Bronchial epithelial cell (primary cell): ENCODE measurements around the gene RPS15. TPM values are rescaled to one million over a fixed set of nuclear protein-coding genes. Genes with fewer than 3 reads are reported as not detected.

ENCODE experiments used
- DNase-seq: peaks from one replicate; pipeline ENCODE4 v3.0.0-alpha.2; 2010; ENCODE audit warnings: low read depth
- FAIRE-seq: peaks from 2 replicates; lab custom pipeline; 2011; peaks lifted over from hg19 to GRCh38; lab: Jason Lieb, UNC
- H3K27me3 ChIP-seq: 2 replicates; pipeline ENCODE4 v1.5.1; 2011; ENCODE audit warnings: low read length; ENCODE audit not compliant: control insufficient read depth, insufficient read depth
- H3K36me3 ChIP-seq: 2 replicates; pipeline ENCODE4 v1.5.1; 2011; ENCODE audit warnings: low read length; ENCODE audit not compliant: control insufficient read depth, insufficient read depth
- H3K4me3 ChIP-seq: 2 replicates; pipeline ENCODE4 v1.5.1; 2011; ENCODE audit warnings: mild to moderate bottlenecking, low read depth, low read length, control low read depth
- CTCF ChIP-seq: IDR thresholded peaks from 2 replicates; pipeline ENCODE4 v1.5.1; 2011; ENCODE audit warnings: mild to moderate bottlenecking, moderate library complexity, low read length, control low read depth, inconsistent platforms; ENCODE audit not compliant: insufficient read depth, severe bottlenecking
- total RNA-seq: library from RNA; depleted of rRNA; stranded (reverse); fragments of >200 nt; gene quantifications from 2 replicates; pipeline ENCODE4 v1.2.1, GENCODE V29; 2014

RPS15 gene
- total RNA-seq, 1 donor from 2014 or later = 966 TPM

DNA sequence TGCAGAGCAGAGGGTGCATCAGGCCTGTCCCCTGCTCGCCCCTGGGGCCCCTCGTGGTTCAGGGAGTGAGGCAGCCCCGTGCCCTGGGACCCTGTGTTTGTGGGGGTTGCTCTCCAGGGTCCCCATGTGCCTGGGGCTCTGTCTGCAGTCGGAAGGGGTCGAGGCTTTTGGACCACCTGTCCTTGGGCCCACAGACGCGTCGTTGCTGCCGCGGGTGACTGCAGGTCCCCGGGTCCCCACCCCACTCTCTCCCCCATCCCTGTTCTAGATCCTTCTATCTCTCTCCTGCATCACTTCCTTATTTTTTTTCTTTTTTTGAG, 50.0 kb downstream of the RPS15 start:
- no peak overlapping the region for H3K4me3 ChIP-seq
- DNase-seq (no peak), FAIRE-seq (no peak)
- H3K36me3 ChIP-seq = no peaks in the 10 kb centered on the region
- no peak for TF ChIP-seq CTCF
- no peaks in the 10 kb centered on the region for H3K27me3 ChIP-seq

DNA sequence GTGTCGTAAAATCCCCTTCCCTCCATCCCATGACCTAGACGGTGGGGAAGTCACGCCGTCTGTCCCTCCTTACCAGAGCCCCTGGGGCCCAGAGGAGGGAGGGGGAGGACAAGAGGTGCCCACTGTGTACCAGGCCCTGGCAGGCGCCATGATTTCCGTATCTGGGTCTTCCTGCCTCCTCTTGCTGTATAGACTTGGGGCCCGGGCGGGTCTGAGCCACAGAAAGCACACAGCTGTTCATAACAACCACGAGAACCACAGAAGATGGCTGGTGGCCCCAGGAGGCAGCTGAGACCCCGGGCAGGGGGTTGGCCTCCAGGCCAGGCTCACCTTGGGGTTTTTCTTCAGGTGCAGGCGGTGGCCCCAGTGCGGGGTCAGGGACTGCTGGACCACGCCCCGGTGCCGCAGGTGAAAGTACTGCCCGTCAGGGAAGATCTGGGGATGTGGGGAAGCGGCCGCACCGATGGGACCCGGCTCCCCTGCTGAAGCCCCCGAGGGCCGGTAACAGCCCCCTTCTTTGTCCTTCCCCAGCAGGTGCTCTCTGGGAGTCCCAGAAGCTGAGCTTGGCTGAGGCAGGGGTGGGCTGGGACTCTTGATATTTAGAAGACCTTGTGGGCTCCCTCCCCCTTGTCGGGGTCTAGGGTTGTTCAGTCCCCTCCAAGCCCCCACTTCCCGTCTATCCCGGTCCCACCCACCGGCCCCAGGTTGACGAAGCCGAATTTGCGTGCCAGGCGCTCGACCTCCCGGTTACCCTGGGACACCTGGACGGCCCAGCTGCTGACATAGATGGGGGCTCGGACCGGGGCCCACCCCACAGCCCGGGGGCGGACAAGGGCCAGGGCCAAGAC, 51.5 kb downstream of the RPS15 start:
- no peak for FAIRE-seq
- H3K27me3 ChIP-seq = no peaks in the 10 kb centered on the region

More for the DNA sequence above, 51.5 kb downstream of the RPS15 start:
- no peak for DNase-seq
- no peaks in the 10 kb centered on the region for H3K36me3 ChIP-seq
- peak overlapping the region; percentile 60 for H3K4me3 ChIP-seq
- TF ChIP-seq CTCF = no peak

Other genes starting within 250 kb of the RPS15 start
- 110 and 117 TPM in 2 replicates for gene STK11, start 232.6 kb upstream of the RPS15 start, total RNA-seq
- 1.2 and 2.9 TPM in 2 replicates for gene CBARP, start 200.4 kb upstream of the RPS15 start, total RNA-seq
- gene ATP5F1D, start 196.6 kb upstream of the RPS15 start, total RNA-seq = 8.7 and 14.8 TPM in 2 replicates
- gene MIDN, start 189.8 kb upstream of the RPS15 start, total RNA-seq = 15.8 and 31.1 TPM in 2 replicates
- gene CIRBP, start 169.1 kb upstream of the RPS15 start, total RNA-seq = 317 and 370 TPM in 2 replicates
- 20.8 and 27.1 TPM in 2 replicates for gene FAM174C, start 162.9 kb upstream of the RPS15 start, total RNA-seq
- gene EFNA2, start 152.5 kb upstream of the RPS15 start, total RNA-seq = not detected in 2 replicates
- gene NDUFS7, start 54.5 kb upstream of the RPS15 start, total RNA-seq = 101 and 109 TPM in 2 replicates
- 6.8 and 9.7 TPM in 2 replicates for gene GAMT, start 36.9 kb upstream of the RPS15 start, total RNA-seq
- gene DAZAP1, start 30.8 kb upstream of the RPS15 start, total RNA-seq = 115 and 128 TPM in 2 replicates
- under 0.01 TPM in 2 replicates for gene APC2, start 11.7 kb downstream of the RPS15 start, total RNA-seq
- gene C19orf25, start 40.8 kb downstream of the RPS15 start, total RNA-seq = 24.7 and 33.3 TPM in 2 replicates
- gene PCSK4, start 52.0 kb downstream of the RPS15 start, total RNA-seq = 0.53 and 1.7 TPM in 2 replicates
- gene REEP6, start 52.8 kb downstream of the RPS15 start, total RNA-seq = 2.1 and 3.6 TPM in 2 replicates
- 1.8 and 3.6 TPM in 2 replicates for gene ADAMTSL5, start 74.6 kb downstream of the RPS15 start, total RNA-seq
- gene PLK5, start 85.7 kb downstream of the RPS15 start, total RNA-seq = not detected in 2 replicates
- 34.2 and 43.4 TPM in 2 replicates for gene MEX3D, start 129.9 kb downstream of the RPS15 start, total RNA-seq
- gene MBD3, start 154.5 kb downstream of the RPS15 start, total RNA-seq = 64.3 and 75.3 TPM in 2 replicates
- 43.4 and 113 TPM in 2 replicates for gene UQCR11, start 167.1 kb downstream of the RPS15 start, total RNA-seq
- gene TCF3, start 214.2 kb downstream of the RPS15 start, total RNA-seq = 68.2 and 84.5 TPM in 2 replicates